DMS153 treated with DMSO at 0.1 percent for 48 hours (cell line): ENCODE data around the gene ZNF318.

Source experiments
- DNase-seq: peaks from one replicate; lab custom pipeline; 2025; ENCODE audit not compliant: unreplicated experiment; lab: John Stamatoyannopoulos, UW

ZNF318 gene

GRCh38 chr6:43339168-43339567 lies 30.3 kb downstream of the ZNF318 start:
- DNase-seq = no peak

- no peak for DNase-seq
These were observed 31.2 kb downstream of the ZNF318 start for GRCh38 chr6:43338243-43338642.

- no peak for DNase-seq
These were observed 33.1 kb downstream of the ZNF318 start for GRCh38 chr6:43336382-43336781.

- peak; percentile 72 for DNase-seq
These were observed 34.0 kb downstream of the ZNF318 start for GRCh38 chr6:43335469-43335868.

GRCh38 chr6:43334466-43335095 lies 34.9 kb downstream of the ZNF318 start:
- no peak for DNase-seq

GRCh38 chr6:43331891-43332290 lies 37.6 kb downstream of the ZNF318 start:
- no peak for DNase-seq

- DNase-seq = no peak
These were observed 38.0 kb downstream of the ZNF318 start for GRCh38 chr6:43331470-43331869.

- no peak for DNase-seq
These were observed 40.9 kb downstream of the ZNF318 start for GRCh38 chr6:43328528-43328927.

- DNase-seq = no peak
These were observed 43.6 kb downstream of the ZNF318 start for GRCh38 chr6:43325876-43326275.

GRCh38 chr6:43318011-43318410 lies 51.4 kb downstream of the ZNF318 start:
- no peak for DNase-seq

- no peak for DNase-seq
These were observed 55.6 kb downstream of the ZNF318 start for GRCh38 chr6:43313813-43314212.

- no peak for DNase-seq
These were observed 57.8 kb downstream of the ZNF318 start for GRCh38 chr6:43311666-43312065.

- DNase-seq = no peak
These were observed 58.8 kb downstream of the ZNF318 start for GRCh38 chr6:43310624-43311023.

GRCh38 chr6:43310134-43310533 lies 59.3 kb downstream of the ZNF318 start:
- DNase-seq = no peak

GRCh38 chr6:43308990-43309477 lies 60.4 kb downstream of the ZNF318 start:
- DNase-seq = no peak

GRCh38 chr6:43308101-43308989 lies 61.1 kb downstream of the ZNF318 start, which contains the start of gene CRIP3:
Gene CRIP3, minus strand, starts transcription at chr6:43308826. Its CDS starts 34 bp downstream, at chr6:43308792.
- peak; percentile 88 for DNase-seq

- DNase-seq = no peak
These were observed 61.9 kb downstream of the ZNF318 start for GRCh38 chr6:43307451-43308100.

- DNase-seq = no peak
These were observed 63.4 kb downstream of the ZNF318 start for GRCh38 chr6:43306086-43306485.

GRCh38 chr6:43304882-43305281 lies 64.6 kb downstream of the ZNF318 start:
- no peak for DNase-seq

- DNase-seq = no peak
These were observed 65.1 kb downstream of the ZNF318 start for GRCh38 chr6:43304361-43304760.

GRCh38 chr6:43303751-43304331 lies 65.6 kb downstream of the ZNF318 start:
- DNase-seq = no peak
